ENCODE results near the gene RPS6KA4. TPM values are rescaled to one million over a fixed set of nuclear protein-coding genes. Genes with fewer than 3 reads are reported as not detected.

RPS6KA4 gene
- total and polyA plus RNA-seq, 10 donors = 18.8 to 47.5 (median 37.7) TPM

DNA sequence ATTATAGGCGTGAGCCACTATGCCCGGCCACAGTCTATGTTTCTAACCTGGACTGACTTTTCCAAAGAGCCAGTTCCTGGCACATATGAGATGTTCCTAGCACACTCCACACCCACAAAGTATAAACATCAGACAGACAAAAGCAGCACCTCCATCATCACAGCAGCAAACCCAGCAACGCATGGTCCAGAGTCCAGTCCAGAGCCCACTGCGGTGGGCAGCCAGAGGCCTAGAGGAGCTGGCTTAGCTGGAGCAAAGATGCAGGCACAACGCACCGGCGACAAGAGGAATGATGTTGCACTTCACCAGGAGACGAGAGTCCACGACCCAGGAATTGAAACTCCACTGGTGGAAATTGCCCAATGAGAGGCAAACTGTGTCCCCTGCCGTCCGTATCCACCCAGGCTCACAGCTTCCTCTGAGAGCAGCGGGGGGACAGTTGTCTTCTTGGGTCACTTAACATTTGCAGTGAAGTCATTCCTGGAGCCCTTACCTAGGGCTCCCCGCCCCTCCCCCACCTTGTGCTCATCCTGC, 36.6 kb downstream of the RPS6KA4 start:
- H3K9me3 ChIP-seq = no peaks in the 10 kb centered on the region
- intact Hi-C loops (cut with DNase I; ENCODE audit: low total_unique reads) = no loop called here
- peak overlapping the region in 4 of 8 donors; percentile 41 to 61 (median 52) for H3K27ac ChIP-seq
- H3K4me1 ChIP-seq = peaks cover 0 to 30% (median 16%) of the 10 kb centered on the region in 6 donors
- 48 to 68% (median 53%) methylated on average over 9 to 13 of the region's 13 CpGs for WGBS, 5 donors
- TF ChIP-seq POLR2AphosphoS5 (IDR thresholded peaks at IDR 0.05) = no peak
- TF ChIP-seq POLR2A (IDR thresholded peaks at IDR 0.05) = no peak
- TF ChIP-seq, protein P1, sequence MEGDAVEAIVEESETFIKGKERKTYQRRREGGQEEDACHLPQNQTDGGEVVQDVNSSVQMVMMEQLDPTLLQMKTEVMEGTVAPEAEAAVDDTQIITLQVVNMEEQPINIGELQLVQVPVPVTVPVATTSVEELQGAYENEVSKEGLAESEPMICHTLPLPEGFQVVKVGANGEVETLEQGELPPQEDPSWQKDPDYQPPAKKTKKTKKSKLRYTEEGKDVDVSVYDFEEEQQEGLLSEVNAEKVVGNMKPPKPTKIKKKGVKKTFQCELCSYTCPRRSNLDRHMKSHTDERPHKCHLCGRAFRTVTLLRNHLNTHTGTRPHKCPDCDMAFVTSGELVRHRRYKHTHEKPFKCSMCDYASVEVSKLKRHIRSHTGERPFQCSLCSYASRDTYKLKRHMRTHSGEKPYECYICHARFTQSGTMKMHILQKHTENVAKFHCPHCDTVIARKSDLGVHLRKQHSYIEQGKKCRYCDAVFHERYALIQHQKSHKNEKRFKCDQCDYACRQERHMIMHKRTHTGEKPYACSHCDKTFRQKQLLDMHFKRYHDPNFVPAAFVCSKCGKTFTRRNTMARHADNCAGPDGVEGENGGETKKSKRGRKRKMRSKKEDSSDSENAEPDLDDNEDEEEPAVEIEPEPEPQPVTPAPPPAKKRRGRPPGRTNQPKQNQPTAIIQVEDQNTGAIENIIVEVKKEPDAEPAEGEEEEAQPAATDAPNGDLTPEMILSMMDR (IDR thresholded peaks at IDR 0.05 in 8 of 11, conservative IDR thresholded peaks at IDR 0.05 in 3 of 11) = no peak
- H3K4me3 ChIP-seq = peak overlapping the region in 1 of 8 donors; percentile 2
- no peak for DNase-seq
- H3K27me3 ChIP-seq (replicated peaks in 1 of 7) = peaks cover 0 to 18% (median 0%) of the 10 kb centered on the region in 7 donors
- H3K36me3 ChIP-seq = no peaks in the 10 kb centered on the region

DNA sequence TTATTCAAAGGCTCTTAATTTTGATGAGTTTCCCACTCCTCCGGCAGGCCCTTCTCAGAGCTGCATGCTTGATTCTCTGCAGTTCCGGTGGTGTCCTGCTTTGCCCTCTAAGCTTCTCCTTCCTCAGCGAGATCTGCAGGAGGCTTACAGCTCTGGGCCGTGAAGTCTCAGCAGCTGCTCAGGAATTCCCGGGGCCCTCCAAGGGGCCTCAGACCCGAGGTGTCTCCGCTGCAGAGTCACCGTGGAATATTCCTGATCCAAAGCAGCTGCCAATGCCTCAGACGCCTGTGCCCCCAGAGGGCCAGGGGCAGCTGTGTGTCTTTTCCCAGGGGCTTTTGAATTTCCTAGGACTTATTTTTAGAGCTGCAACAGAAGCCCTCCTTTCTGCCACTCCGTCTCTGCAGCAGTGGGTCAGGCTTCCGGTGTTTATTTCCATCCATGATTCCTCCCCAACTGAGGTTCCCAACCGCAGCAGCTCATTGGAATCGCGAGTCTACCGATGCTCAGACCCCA, 37.2 kb downstream of the RPS6KA4 start:
- DNase-seq = no peak
- H3K27me3 ChIP-seq (replicated peaks in 1 of 7) = peaks cover 0 to 18% (median 0%) of the 10 kb centered on the region in 7 donors
- H3K27ac ChIP-seq = peak overlapping the region in 4 of 8 donors; percentile 41 to 61 (median 52)
- no peak overlapping the region for H3K4me3 ChIP-seq
- peaks cover 0 to 27% (median 16%) of the 10 kb centered on the region in 6 donors for H3K4me1 ChIP-seq
- no peaks in the 10 kb centered on the region for H3K36me3 ChIP-seq
- TF ChIP-seq POLR2AphosphoS5 (IDR thresholded peaks at IDR 0.05) = no peak
- TF ChIP-seq, protein P1 (IDR thresholded peaks at IDR 0.05 in 8 of 11, conservative IDR thresholded peaks at IDR 0.05 in 3 of 11) = no peak
- TF ChIP-seq POLR2A (IDR thresholded peaks at IDR 0.05) = no peak
- 10 to 24% (median 19%) methylated on average over 15 of the region's 15 CpGs for WGBS, 5 donors
- H3K9me3 ChIP-seq = no peaks in the 10 kb centered on the region
- intact Hi-C loops (cut with DNase I; ENCODE audit: low total_unique reads) = no loop called here

DNA sequence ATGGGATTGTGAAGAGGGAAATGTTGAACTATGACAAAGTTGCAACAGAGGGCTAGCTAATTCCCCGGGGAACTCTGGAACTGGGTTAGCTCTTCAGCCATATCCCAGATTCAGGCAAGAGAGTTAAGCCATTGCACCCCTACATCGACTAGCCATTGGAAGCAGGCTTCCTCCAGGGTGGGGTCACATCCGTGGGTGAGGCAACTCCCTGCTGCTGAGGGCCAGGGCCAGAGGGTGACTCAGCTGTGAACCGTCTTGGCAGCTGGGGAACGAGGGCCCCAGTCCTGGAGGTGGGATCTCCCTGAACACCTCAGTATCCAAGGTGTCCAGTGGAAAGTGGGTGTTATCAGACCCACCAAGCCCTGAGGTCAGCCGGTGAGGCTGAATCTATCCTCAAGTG, 41.1 kb downstream of the RPS6KA4 start:
- H3K4me3 ChIP-seq = no peak overlapping the region
- peaks cover 0 to 23% (median 12%) of the 10 kb centered on the region in 6 donors for H3K4me1 ChIP-seq
- intact Hi-C loops (cut with DNase I; ENCODE audit: low total_unique reads) = no loop called here
- no peaks in the 10 kb centered on the region for H3K36me3 ChIP-seq
- WGBS, 5 donors = 40 to 69% (median 49%) methylated on average over 6 of the region's 6 CpGs
- H3K27me3 ChIP-seq (replicated peaks in 1 of 7) = peaks cover 0 to 16% (median 0%) of the 10 kb centered on the region in 7 donors
- no peak overlapping the region for H3K27ac ChIP-seq
- H3K9me3 ChIP-seq = no peaks in the 10 kb centered on the region
- DNase-seq = no peak
- TF ChIP-seq, protein P1 (IDR thresholded peaks at IDR 0.05 in 8 of 11, conservative IDR thresholded peaks at IDR 0.05 in 3 of 11) = no peak
- TF ChIP-seq POLR2AphosphoS5 (IDR thresholded peaks at IDR 0.05) = peak in 2 of 3 donors; percentile 16 to 54

DNA sequence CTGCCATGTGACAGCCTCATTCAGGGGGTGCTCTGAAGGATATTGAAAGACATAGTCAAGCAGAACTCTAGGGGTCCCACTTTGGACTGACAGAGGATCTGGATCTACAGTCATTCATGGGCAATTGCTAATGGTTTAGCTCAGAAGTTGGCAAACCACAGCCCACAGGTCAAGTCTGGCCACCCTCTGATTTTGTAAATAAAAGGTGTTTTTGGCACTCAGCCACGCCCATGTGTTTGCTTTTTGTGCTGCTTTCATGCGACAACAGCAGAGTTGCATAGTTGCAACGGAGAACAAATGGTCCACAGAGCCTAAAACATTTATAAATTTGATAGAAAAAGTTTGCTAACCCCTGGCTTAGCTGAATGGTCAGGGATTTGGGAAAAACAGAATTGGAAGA, 41.7 kb downstream of the RPS6KA4 start:
- TF ChIP-seq, protein P1 (IDR thresholded peaks at IDR 0.05 in 8 of 11, conservative IDR thresholded peaks at IDR 0.05 in 3 of 11) = no peak
- no peak for TF ChIP-seq POLR2A (IDR thresholded peaks at IDR 0.05)
- TF ChIP-seq POLR2AphosphoS5 (IDR thresholded peaks at IDR 0.05) = no peak
- Histone ChIP-seq H3K4me1 (peaks cover 0 to 20% (median 10%) of the 10 kb centered on the region in 6 donors), H3K36me3 (no peaks in the 10 kb centered on the region), H3K4me3 (no peak overlapping the region), H3K27me3 (replicated peaks in 1 of 7) (peaks cover 0 to 10% (median 0%) of the 10 kb centered on the region in 7 donors), H3K9me3 (no peaks in the 10 kb centered on the region), H3K27ac (no peak overlapping the region)
- DNase-seq = no peak
- WGBS, 5 donors = 74 to 98% (median 87%) methylated on average over 3 of the region's 3 CpGs
- intact Hi-C loops (cut with DNase I; ENCODE audit: low total_unique reads) = no loop called here
